Right lobe of liver (tissue), 6 donors: ENCODE measurements around the gene CCDC90B. TPM values are rescaled to one million over a fixed set of nuclear protein-coding genes. Genes with fewer than 3 reads are reported as not detected.

Experiments used
- ATAC-seq, 4 donors: fragments of 200-7000 bp; cut with Tn5 transposase; one replicate each; pipeline ENCODE4 v1.9.1; 2020; ENCODE audit warnings: mild to moderate bottlenecking in 4 of 4, moderate library complexity in 4 of 4
- DNase-seq, 3 donors: peaks; one replicate each; pipeline ENCODE4 v3.0.0-alpha.2; 2020
- H3K27ac ChIP-seq, 3 donors: fragments of 200-600 bp; one replicate each; pipeline ENCODE4 v1.8.0; 2022
- H3K27me3 ChIP-seq, 2 donors: fragments of 200-600 bp; one replicate each; pipeline ENCODE4 v1.8.0; 2022
- H3K36me3 ChIP-seq, 4 donors: fragments of 200-600 bp; sonication (generic) in 1 of 4; one replicate each; pipeline versions ENCODE4 v1.5.1 to v1.8.0; 2017 to 2022; ENCODE audit warnings: control low read depth in 1 of 4
- H3K4me1 ChIP-seq, 4 donors: fragments of 200-600 bp; sonication (generic) in 1 of 4; one replicate each; pipeline versions ENCODE4 v1.5.1 to v1.8.0; 2017 to 2022; ENCODE audit warnings: control low read depth in 1 of 4
- H3K4me3 ChIP-seq, 3 donors: fragments of 200-600 bp; one replicate each; pipeline ENCODE4 v1.8.0; 2022
- H3K9me3 ChIP-seq, 4 donors: fragments of 200-600 bp; sonication (generic) in 1 of 4; one replicate each; pipeline versions ENCODE4 v1.5.1 to v1.8.0; 2017 to 2022; ENCODE audit warnings: control low read depth in 1 of 4
- POLR2A ChIP-seq: fragments of 450-650 bp; IDR thresholded peaks from one replicate; pipeline ENCODE4 v1.6.1; 2017; ENCODE audit warnings: antibody characterized with exemption, mild to moderate bottlenecking
- WGBS: methylation state at CpG from one replicate; pipeline ENCODE4 v1.1.6; 2018; ENCODE audit warnings: low coverage, low lambda C conversion rate; ENCODE audit not compliant: insufficient coverage; ENCODE audit errors: missing lambda C conversion rate; 5-methylcytosine and 5-hydroxymethylcytosine counted together
- intact Hi-C, 2 donors: fragments of 100-400 bp; cut with DNase I; formaldehyde crosslinking; loops; one replicate each; pipeline versions ENCODE4 v1.11.2 to v1.14.1; 2022
- total RNA-seq, 6 experiments: library from RNA; depleted of rRNA in 2 of 6; stranded (reverse); fragments of >200 nt in 2 of 6; fragmentation: NEBNext Ultra II Directional in 3 of 6; extraction: Animal tissue kit (Norgen Biotek cat#: 25700) in 3 of 6; gene quantifications; one replicate each; pipeline versions ENCODE4 v1.1.0 to v1.2.4, GENCODE V29; 2016 to 2023
- TF ChIP-seq, protein P1 (sequence below), 4 donors: fragments of 200-600 bp in 3 of 4; fragments of 450-650 bp in 1 of 4; IDR thresholded peaks; one replicate each; pipeline versions ENCODE4 v1.5.1 to v1.8.0; 2016 to 2022; ENCODE audit warnings: antibody characterized with exemption in 4 of 4, mild to moderate bottlenecking in 2 of 4
- donor health status: DM: no; HTN: yes; CAD: no.
- donor health status: DM: no; HTN: no; CAD: no.
- donor health status: DM: no; HTN: no; CAD: no.
- donor health status: DM: no; HTN: yes; CAD: no.
- donor health status: DM: no; HTN: yes; CAD: no.

Gene CCDC90B
- total RNA-seq, 6 experiments from 2014 or later = 16.8 to 29.0 (median 18.1) TPM

DNA sequence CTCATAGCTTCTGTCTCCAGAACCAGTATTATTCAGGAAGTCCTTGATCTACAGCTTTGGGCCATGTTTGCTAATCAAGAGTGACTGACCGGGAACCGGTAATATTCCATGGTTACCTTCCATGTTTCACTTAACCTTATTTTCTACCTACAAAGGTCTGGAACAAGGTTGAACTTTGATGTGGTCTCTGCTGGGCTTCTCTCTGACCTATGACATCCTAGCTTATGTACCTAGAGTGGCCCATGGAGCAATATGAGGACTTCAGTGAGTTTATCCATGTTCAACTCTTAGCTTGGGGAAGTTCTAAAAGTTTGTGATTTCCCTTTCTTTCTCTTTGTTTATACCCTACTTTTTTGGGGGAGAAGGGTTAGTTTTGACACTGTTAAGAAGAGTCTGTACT lies 33.2 kb downstream of the CCDC90B start:
- Histone ChIP-seq H3K4me3 (no peak overlapping the region), H3K36me3 (no peaks in the 10 kb centered on the region), H3K4me1 (peaks cover 0 to 24% (median 4%) of the 10 kb centered on the region in 4 donors), H3K9me3 (no peaks in the 10 kb centered on the region), H3K27ac (peak overlapping the region in 1 of 3 donors; percentile 38), H3K27me3 (no peaks in the 10 kb centered on the region)
- intact Hi-C loops = no loop called here
- peak; percentile 64 to 73 (median 66) for ATAC-seq
- TF ChIP-seq, protein P1, sequence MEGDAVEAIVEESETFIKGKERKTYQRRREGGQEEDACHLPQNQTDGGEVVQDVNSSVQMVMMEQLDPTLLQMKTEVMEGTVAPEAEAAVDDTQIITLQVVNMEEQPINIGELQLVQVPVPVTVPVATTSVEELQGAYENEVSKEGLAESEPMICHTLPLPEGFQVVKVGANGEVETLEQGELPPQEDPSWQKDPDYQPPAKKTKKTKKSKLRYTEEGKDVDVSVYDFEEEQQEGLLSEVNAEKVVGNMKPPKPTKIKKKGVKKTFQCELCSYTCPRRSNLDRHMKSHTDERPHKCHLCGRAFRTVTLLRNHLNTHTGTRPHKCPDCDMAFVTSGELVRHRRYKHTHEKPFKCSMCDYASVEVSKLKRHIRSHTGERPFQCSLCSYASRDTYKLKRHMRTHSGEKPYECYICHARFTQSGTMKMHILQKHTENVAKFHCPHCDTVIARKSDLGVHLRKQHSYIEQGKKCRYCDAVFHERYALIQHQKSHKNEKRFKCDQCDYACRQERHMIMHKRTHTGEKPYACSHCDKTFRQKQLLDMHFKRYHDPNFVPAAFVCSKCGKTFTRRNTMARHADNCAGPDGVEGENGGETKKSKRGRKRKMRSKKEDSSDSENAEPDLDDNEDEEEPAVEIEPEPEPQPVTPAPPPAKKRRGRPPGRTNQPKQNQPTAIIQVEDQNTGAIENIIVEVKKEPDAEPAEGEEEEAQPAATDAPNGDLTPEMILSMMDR (IDR thresholded peaks at IDR 0.05) = no peak
- no peak for TF ChIP-seq POLR2A
- DNase-seq = no peak
- WGBS = 38% methylated on average over 2 of the region's 2 CpGs

DNA sequence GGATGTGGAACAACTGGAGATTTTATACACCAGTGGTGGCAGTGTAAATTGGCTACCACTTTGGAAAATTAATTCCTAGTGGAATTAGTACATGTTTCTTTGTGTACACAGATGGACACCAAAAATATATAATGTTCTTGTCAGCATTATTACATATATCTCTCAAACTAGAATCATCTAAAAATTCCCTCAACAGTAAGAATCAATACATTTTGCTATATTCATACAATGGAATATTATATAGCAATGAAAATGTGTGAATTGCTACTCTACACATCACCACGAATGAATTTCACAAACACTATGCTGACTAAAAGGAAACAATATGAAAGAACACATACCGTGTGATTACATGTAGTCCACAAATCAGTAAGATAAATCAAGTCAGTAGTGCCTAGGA lies 33.9 kb downstream of the CCDC90B start:
- intact Hi-C loops = no loop called here
- no peak for ATAC-seq
- H3K4me3 ChIP-seq = no peak overlapping the region

DNA sequence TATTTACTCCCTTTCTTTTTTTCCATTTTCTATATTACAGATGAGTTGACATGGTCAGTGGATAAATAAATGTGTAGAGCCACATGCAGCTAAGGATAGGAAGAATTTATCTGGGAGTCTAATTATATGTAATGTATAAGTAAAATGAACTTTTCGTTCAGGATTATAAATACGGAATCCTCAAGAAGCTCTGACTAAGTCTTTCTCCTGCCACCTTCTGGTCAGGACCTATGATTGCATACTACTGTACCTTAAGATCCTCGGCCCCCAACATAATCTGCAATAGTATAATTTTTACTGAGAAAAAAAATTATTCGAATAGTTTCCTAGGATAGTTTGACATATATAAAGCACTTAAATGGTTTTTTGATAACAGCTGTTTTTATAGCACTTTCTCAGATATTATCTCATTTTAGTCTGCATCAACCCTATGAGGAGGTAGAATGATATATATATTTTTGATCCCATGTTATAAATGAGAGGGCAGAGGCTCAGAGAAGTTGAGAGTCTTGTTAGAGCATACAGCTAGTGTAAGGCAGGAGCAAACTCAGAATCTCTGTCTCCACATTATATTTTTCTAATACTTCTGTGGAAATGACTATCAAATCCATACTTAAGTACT lies 36.1 kb downstream of the CCDC90B start:
- Histone ChIP-seq H3K27me3 (no peaks in the 10 kb centered on the region), H3K9me3 (no peaks in the 10 kb centered on the region), H3K4me1 (peaks cover 0 to 3% (median 0%) of the 10 kb centered on the region in 4 donors), H3K36me3 (no peaks in the 10 kb centered on the region), H3K27ac (no peak overlapping the region), H3K4me3 (no peak overlapping the region)
- 8% methylated on average over 4 of the region's 4 CpGs for WGBS
- no peak for DNase-seq
- TF ChIP-seq POLR2A = no peak
- TF ChIP-seq, protein P1 (IDR thresholded peaks at IDR 0.05) = peak; percentile 60 to 68 (median 64)
- ATAC-seq = peak; percentile 70 to 83 (median 75)
- intact Hi-C loops = no loop called here

More for the DNA sequence above, 33.9 kb downstream of the CCDC90B start:
- Histone ChIP-seq H3K27ac (no peak overlapping the region), H3K4me1 (peaks cover 0 to 17% (median 3%) of the 10 kb centered on the region in 4 donors), H3K36me3 (no peaks in the 10 kb centered on the region), H3K9me3 (no peaks in the 10 kb centered on the region), H3K27me3 (no peaks in the 10 kb centered on the region)
- TF ChIP-seq, protein P1 (IDR thresholded peaks at IDR 0.05) = no peak
- no peak for TF ChIP-seq POLR2A
- no peak for DNase-seq
- 93% methylated on average over 2 of the region's 2 CpGs for WGBS

DNA sequence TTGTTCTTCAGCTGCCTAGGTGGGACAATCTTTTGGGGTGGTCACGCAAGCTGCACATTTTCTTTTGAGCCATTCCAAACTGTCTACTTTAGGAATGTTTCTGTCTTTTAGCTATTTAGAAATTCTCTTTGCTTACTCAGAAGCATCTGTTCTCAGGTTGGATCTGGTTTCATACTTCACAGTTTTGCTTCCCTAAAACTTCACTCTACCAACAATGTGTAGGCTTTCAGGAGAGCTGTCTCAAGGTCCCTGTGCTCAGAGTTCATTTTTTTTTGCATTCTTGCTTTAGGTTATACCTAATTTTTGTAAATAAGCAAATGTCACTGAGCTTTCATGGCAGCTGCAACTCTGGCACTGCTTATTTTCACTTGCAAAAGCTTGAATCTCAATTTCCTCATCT lies 36.7 kb downstream of the CCDC90B start:
- 100% methylated on average over 1 of the region's 1 CpG for WGBS
- no peaks in the 10 kb centered on the region for H3K27me3 ChIP-seq
- peaks cover 0 to 3% (median 0%) of the 10 kb centered on the region in 4 donors for H3K4me1 ChIP-seq
- ATAC-seq (no peak), DNase-seq (no peak)
- H3K9me3 ChIP-seq = no peaks in the 10 kb centered on the region
- H3K4me3 ChIP-seq = no peak overlapping the region
- no peak overlapping the region for H3K27ac ChIP-seq
- H3K36me3 ChIP-seq = no peaks in the 10 kb centered on the region
- no peak for TF ChIP-seq POLR2A
- TF ChIP-seq, protein P1 (IDR thresholded peaks at IDR 0.05) = no peak
- intact Hi-C loops = no loop called here
